Naive thymus-derived CD4-positive, alpha-beta T cell (primary cell): Measurements from ENCODE around the gene NR6A1. TPM values are rescaled to one million over a fixed set of nuclear protein-coding genes. Genes with fewer than 3 reads are reported as not detected.

ENCODE experiments used
- ATAC-seq: fragments of 150-1000 bp; cut with Tn5 transposase; 2 replicates; pipeline ENCODE4 v1.10.0; 2021; ENCODE audit warnings: mild to moderate bottlenecking, moderate library complexity
- CTCF ChIA-PET: fragments of 350-600 bp; sonication (Branson Sonifier 250); formaldehyde crosslinking; loops from one replicate; lab custom pipeline; 2021; ENCODE audit warnings: antibody characterized with exemption; lab: Charles Lee
- POLR2A ChIA-PET: fragments of 350-600 bp; sonication (Branson Sonifier 250); formaldehyde crosslinking; loops from one replicate; lab custom pipeline; 2021; ENCODE audit warnings: antibody characterized with exemption, inconsistent platforms; lab: Charles Lee
- DNase-seq, 9 donors: peaks; one replicate each; pipeline versions ENCODE4 v3.0.0 to v3.0.0-alpha.2; 2020 to 2022; ENCODE audit warnings: mixed read lengths in 1 of 9
- H3K27ac ChIP-seq: one replicate; pipeline ENCODE4 v1.7.0; 2013; ENCODE audit warnings: mild to moderate bottlenecking, low read depth, low read length, moderate library complexity
- H3K27me3 ChIP-seq, 2 donors: one replicate each; pipeline ENCODE4 v1.7.0; 2013; ENCODE audit warnings: low read length in 2 of 2, mild to moderate bottlenecking in 2 of 2, moderate library complexity in 2 of 2; ENCODE audit not compliant: control insufficient read depth in 2 of 2, insufficient read depth in 2 of 2
- H3K36me3 ChIP-seq, 3 experiments: 1 replicate in 2 of 3; 2 replicates in 1 of 3; pipeline ENCODE4 v1.7.0; 2013; ENCODE audit warnings: low read length in 3 of 3, mild to moderate bottlenecking in 3 of 3, moderate library complexity in 1 of 3; ENCODE audit not compliant: insufficient read depth in 3 of 3, control insufficient read depth in 2 of 3
- H3K4me1 ChIP-seq, 2 donors: one replicate each; pipeline ENCODE4 v1.7.0; 2013; ENCODE audit warnings: low read length in 2 of 2, mild to moderate bottlenecking in 2 of 2, moderate library complexity in 1 of 2; ENCODE audit not compliant: control insufficient read depth in 2 of 2, insufficient read depth in 2 of 2
- H3K4me3 ChIP-seq: 2 replicates; pipeline ENCODE4 v1.7.0; 2013; ENCODE audit warnings: mild to moderate bottlenecking, low read length
- H3K9me3 ChIP-seq, 3 experiments: 1 replicate in 2 of 3; 2 replicates in 1 of 3; pipeline ENCODE4 v1.7.0; 2013; ENCODE audit warnings: low read length in 3 of 3; ENCODE audit not compliant: control insufficient read depth in 2 of 3
- H3K27ac Mint-ChIP-seq, 9 donors: one replicate each; pipeline ENCODE4 v1.8.0; 2020 to 2022; ENCODE audit warnings: mixed read lengths in 9 of 9, mild to moderate bottlenecking in 8 of 9, moderate library complexity in 5 of 9, inconsistent platforms in 2 of 9
- H3K27me3 Mint-ChIP-seq, 5 donors: one replicate each; pipeline ENCODE4 v1.8.0; 2021 to 2022; ENCODE audit warnings: mixed read lengths in 5 of 5, mild to moderate bottlenecking in 1 of 5
- H3K36me3 Mint-ChIP-seq, 5 donors: one replicate each; pipeline ENCODE4 v1.8.0; 2020 to 2022; ENCODE audit warnings: mixed read lengths in 5 of 5, mild to moderate bottlenecking in 3 of 5, inconsistent platforms in 1 of 5
- H3K4me1 Mint-ChIP-seq, 7 donors: one replicate each; pipeline ENCODE4 v1.8.0; 2020 to 2022; ENCODE audit warnings: mixed read lengths in 7 of 7, mild to moderate bottlenecking in 3 of 7, inconsistent platforms in 1 of 7
- H3K4me3 Mint-ChIP-seq, 10 donors: one replicate each; pipeline ENCODE4 v1.8.0; 2020 to 2022; ENCODE audit warnings: mild to moderate bottlenecking in 10 of 10, mixed read lengths in 10 of 10, moderate library complexity in 6 of 10, inconsistent platforms in 2 of 10
- H3K9me3 Mint-ChIP-seq, 11 donors: one replicate each; pipeline ENCODE4 v1.8.0; 2020 to 2022; ENCODE audit warnings: mixed read lengths in 11 of 11, mild to moderate bottlenecking in 4 of 11, inconsistent platforms in 1 of 11, moderate library complexity in 1 of 11
- intact Hi-C, 2 donors: fragments of 100-400 bp; cut with micrococcal nuclease; formaldehyde crosslinking; loops; one replicate each; pipeline ENCODE4 v1.15.1; 2023
- polyA plus RNA-seq, 2 donors: library from polyadenylated mRNA; unstranded; fragments of 300-500 nt; fragmentation: Illumina TruSeq; gene quantifications; one replicate each; pipeline ENCODE4 v1.2.3, GENCODE V29; 2021
- total RNA-seq, 6 experiments: library from RNA in 5 of 6; stranded (reverse) in 5 of 6; gene quantifications; 1 replicate in 5 of 6; 2 replicates in 1 of 6; pipeline ENCODE4 v1.2.3 and lab custom pipeline; 2021 to 2026

The NR6A1 gene
- total and polyA plus RNA-seq, 7 experiments from 2014 or later, result 0.21 to 0.78 (median 0.51) TPM; not detected in 4

DNA sequence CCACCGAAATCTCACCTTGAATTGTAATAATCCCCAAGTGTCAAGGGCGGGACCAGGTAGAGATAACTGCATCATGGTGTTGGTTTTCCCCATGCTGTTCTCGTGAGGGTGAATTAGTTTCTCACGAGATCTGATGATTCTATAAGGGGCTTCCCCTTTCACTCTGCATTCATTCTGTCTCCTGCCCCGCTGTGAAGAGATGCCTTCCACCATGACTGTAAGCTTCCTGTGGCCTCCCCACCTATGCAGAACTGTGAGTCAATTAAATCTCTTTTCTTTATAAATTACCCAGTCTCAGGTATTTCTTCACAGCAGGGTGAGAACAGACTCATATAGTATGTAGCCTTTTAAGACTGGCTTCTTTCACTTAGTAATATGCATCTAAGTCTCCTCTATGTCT lies 135.8 kb downstream of the NR6A1 start:
- no peak for ATAC-seq

DNA sequence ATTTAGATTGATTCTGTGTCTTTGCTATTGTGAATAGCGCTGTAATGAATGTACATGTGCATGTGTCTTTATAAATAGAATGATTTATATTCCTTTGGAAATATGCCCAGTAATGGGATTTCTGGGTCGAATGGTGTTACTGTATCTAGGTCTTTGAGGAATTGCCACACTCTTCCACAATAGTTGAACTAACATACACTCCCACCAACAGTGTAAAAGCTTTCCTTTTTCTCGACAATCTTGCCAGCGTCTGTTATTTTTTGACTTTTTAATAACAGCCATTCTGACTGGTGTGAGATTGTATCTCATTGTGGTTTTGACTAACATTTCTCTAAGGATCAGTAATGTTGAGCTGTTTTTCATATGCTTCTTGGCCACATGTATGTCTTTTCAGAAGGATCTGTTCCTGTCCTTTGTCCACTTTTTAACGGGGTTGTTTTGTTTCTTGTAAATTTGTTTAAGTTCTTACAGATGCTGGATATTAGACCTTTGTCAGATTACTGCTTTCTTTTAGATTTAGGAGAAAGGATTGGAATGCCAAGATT lies 139.0 kb downstream of the NR6A1 start:
- Histone ChIP-seq H3K27ac (no peak overlapping the region), H3K9me3 (no peaks in the 10 kb centered on the region), H3K27me3 (no peaks in the 10 kb centered on the region), H3K4me3 (no peak overlapping the region), H3K4me1 (no peaks in the 10 kb centered on the region), H3K36me3 (no peaks in the 10 kb centered on the region)
- Mint-ChIP-seq H3K36me3 (no peaks in the 10 kb centered on the region), H3K27me3 (peaks cover 5 to 22% (median 8%) of the 10 kb centered on the region in 5 donors), H3K27ac (no peak overlapping the region), H3K4me1 (peaks cover 0 to 3% (median 0%) of the 10 kb centered on the region in 7 donors), H3K4me3 (no peak overlapping the region), H3K9me3 (no peaks in the 10 kb centered on the region)
- ChIA-PET POLR2A (no interaction called here), CTCF (no interaction called here)
- DNase-seq, result no peak
- ATAC-seq, result no peak
- intact Hi-C loops, result no loop called here

More for the DNA sequence above, 135.8 kb downstream of the NR6A1 start:
- Mint-ChIP-seq H3K9me3 (no peaks in the 10 kb centered on the region), H3K4me3 (no peak overlapping the region), H3K27me3 (peaks cover 8 to 37% (median 11%) of the 10 kb centered on the region in 5 donors), H3K4me1 (peaks cover 0 to 5% (median 0%) of the 10 kb centered on the region in 7 donors), H3K36me3 (no peaks in the 10 kb centered on the region), H3K27ac (no peak overlapping the region)
- ChIA-PET POLR2A (interaction anchor here (0.9 kb wide), 1 partner anchor 18 kb away, joined by 3 read pairs; no protein-coding TSS in a partner anchor), CTCF (interaction anchor here (1.0 kb wide), 1 partner anchor 18 kb away, joined by 3 read pairs; no protein-coding TSS in a partner anchor)
- no peaks in the 10 kb centered on the region for H3K4me1 ChIP-seq
- no peaks in the 10 kb centered on the region for H3K9me3 ChIP-seq
- H3K27ac ChIP-seq, result no peak overlapping the region
- no peak overlapping the region for H3K4me3 ChIP-seq
- H3K36me3 ChIP-seq, result no peaks in the 10 kb centered on the region
- intact Hi-C loops, result no loop called here
- no peak for DNase-seq
- no peaks in the 10 kb centered on the region for H3K27me3 ChIP-seq

GRCh38 chr9:124631326-124631725 lies 139.8 kb downstream of the NR6A1 start:
- Mint-ChIP-seq H3K27ac (no peak overlapping the region), H3K9me3 (no peaks in the 10 kb centered on the region), H3K4me3 (no peak overlapping the region), H3K27me3 (peaks cover 0 to 15% (median 5%) of the 10 kb centered on the region in 5 donors), H3K36me3 (no peaks in the 10 kb centered on the region), H3K4me1 (peaks cover 0 to 2% (median 0%) of the 10 kb centered on the region in 7 donors)
- Histone ChIP-seq H3K36me3 (no peaks in the 10 kb centered on the region), H3K4me3 (no peak overlapping the region), H3K27ac (no peak overlapping the region), H3K4me1 (no peaks in the 10 kb centered on the region), H3K9me3 (no peaks in the 10 kb centered on the region), H3K27me3 (no peaks in the 10 kb centered on the region)
- ChIA-PET CTCF (interaction anchor here (0.9 kb wide), 1 partner anchor 80 kb away, joined by 3 read pairs; no protein-coding TSS in a partner anchor), POLR2A (no interaction called here)
- no peak for DNase-seq
- no peak for ATAC-seq
- intact Hi-C loops, result no loop called here

- H3K9me3 Mint-ChIP-seq, result no peaks in the 10 kb centered on the region
- no peak overlapping the region for H3K4me3 Mint-ChIP-seq
- intact Hi-C loops, result no loop called here
- Histone ChIP-seq H3K27ac (no peak overlapping the region), H3K4me1 (no peaks in the 10 kb centered on the region), H3K36me3 (no peaks in the 10 kb centered on the region), H3K4me3 (no peak overlapping the region), H3K9me3 (no peaks in the 10 kb centered on the region), H3K27me3 (no peaks in the 10 kb centered on the region)
- H3K27me3 Mint-ChIP-seq, result peaks cover 0 to 20% (median 4%) of the 10 kb centered on the region in 5 donors
- no peak overlapping the region for H3K27ac Mint-ChIP-seq
- ChIA-PET CTCF (interaction anchor here (1.5 kb wide), 1 partner anchor 13 kb away, joined by 5 read pairs; no protein-coding TSS in a partner anchor), POLR2A (no interaction called here)
- DNase-seq (no peak), ATAC-seq (no peak)
- H3K36me3 Mint-ChIP-seq, result no peaks in the 10 kb centered on the region
- H3K4me1 Mint-ChIP-seq, result peaks cover 0 to 3% (median 0%) of the 10 kb centered on the region in 7 donors
These were observed 141.5 kb downstream of the NR6A1 start for GRCh38 chr9:124629600-124629999.

DNA sequence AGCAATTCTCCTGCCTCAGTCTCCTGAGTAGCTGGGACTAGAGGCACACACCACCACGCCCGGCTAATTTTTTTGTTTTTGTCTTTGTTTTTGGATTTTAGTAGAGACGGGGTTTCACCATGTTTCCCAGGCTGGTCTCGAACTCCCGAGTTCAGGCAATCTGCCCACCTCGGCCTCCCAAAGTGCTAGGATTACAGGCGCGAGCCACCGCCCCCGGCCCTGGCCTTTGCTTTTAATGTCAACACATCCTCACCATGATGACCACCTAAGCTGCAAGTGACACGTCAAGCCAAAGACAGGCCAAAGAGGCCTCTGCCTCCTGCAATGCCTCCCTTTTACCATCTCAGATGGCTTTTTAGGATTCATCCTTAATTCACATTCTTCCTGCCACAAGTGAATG lies 142.4 kb downstream of the NR6A1 start:
- no peak overlapping the region for H3K4me3 Mint-ChIP-seq
- H3K4me1 Mint-ChIP-seq, result peaks cover 0 to 3% (median 0%) of the 10 kb centered on the region in 7 donors

DNA sequence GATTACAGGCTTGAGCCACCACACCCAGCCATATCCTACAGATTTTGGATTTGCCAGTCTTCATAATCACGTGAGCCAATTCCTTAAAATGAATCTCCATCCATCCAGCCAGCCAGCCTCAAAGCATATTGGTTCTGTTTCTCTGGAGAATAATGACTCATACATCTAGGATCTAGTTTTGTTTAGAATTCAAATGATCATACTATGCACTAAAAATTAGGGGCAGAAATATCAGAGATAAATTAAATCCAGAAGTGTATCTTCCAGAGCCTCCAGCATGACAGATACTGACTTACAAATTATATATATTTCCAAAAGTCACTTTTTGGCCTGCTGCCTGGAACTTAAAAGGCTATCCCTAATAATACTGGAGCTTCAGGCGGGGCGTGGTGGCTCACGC lies 144.8 kb downstream of the NR6A1 start:
- no peak overlapping the region for H3K27ac Mint-ChIP-seq
- intact Hi-C loops, result no loop called here

More for the DNA sequence above, 142.4 kb downstream of the NR6A1 start:
- Mint-ChIP-seq H3K9me3 (no peaks in the 10 kb centered on the region), H3K27me3 (peaks cover 0 to 27% (median 0%) of the 10 kb centered on the region in 5 donors), H3K27ac (no peak overlapping the region), H3K36me3 (no peaks in the 10 kb centered on the region)
- DNase-seq (no peak), ATAC-seq (no peak)
- Histone ChIP-seq H3K27me3 (no peaks in the 10 kb centered on the region), H3K9me3 (no peaks in the 10 kb centered on the region), H3K27ac (no peak overlapping the region), H3K36me3 (no peaks in the 10 kb centered on the region), H3K4me3 (no peak overlapping the region), H3K4me1 (no peaks in the 10 kb centered on the region)
- intact Hi-C loops, result no loop called here
- POLR2A ChIA-PET, result no interaction called here
- CTCF ChIA-PET, result no interaction called here

DNA sequence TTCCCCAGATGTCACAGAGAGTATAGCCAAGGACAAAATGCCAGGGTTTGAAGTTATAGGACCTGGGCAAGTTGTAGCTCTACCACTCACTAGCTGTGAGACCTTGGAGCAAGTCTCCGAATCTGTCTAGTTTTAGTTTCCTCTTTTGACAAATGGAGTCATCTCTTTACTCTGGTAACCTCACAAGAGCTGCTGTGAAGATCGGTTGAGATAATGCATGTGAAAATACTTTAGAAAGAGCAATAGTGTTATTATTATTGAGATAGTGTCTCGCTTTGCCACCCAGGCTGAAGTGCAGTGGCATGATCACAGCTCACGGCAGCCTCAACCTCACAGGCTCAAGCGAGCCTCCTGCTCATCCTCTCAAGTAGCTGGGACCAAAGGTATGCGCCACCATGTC lies 146.0 kb downstream of the NR6A1 start:
- CTCF ChIA-PET, result interaction anchor here (1.3 kb wide), 1 partner anchor 87 kb away, joined by 6 read pairs; no protein-coding TSS in a partner anchor
- intact Hi-C loops, result no loop called here
- H3K4me1 ChIP-seq, result no peaks in the 10 kb centered on the region
- ATAC-seq (peak; percentile 57), DNase-seq (no peak)
- peaks cover 0 to 12% (median 0%) of the 10 kb centered on the region in 7 donors for H3K4me1 Mint-ChIP-seq
- no peaks in the 10 kb centered on the region for H3K27me3 ChIP-seq
- POLR2A ChIA-PET, result no interaction called here
- H3K27me3 Mint-ChIP-seq, result peaks cover 0 to 26% (median 0%) of the 10 kb centered on the region in 5 donors
- no peak overlapping the region for H3K27ac ChIP-seq
- no peaks in the 10 kb centered on the region for H3K36me3 ChIP-seq
- no peaks in the 10 kb centered on the region for H3K9me3 ChIP-seq
- H3K4me3 ChIP-seq, result no peak overlapping the region
- H3K36me3 Mint-ChIP-seq, result no peaks in the 10 kb centered on the region
- no peak overlapping the region for H3K4me3 Mint-ChIP-seq
- peaks cover 0 to 2% (median 0%) of the 10 kb centered on the region in 11 donors for H3K9me3 Mint-ChIP-seq
- H3K27ac Mint-ChIP-seq, result no peak overlapping the region

More for the DNA sequence above, 144.8 kb downstream of the NR6A1 start:
- Mint-ChIP-seq H3K36me3 (no peaks in the 10 kb centered on the region), H3K27me3 (peaks cover 0 to 23% (median 0%) of the 10 kb centered on the region in 5 donors), H3K4me1 (peaks cover 0 to 8% (median 0%) of the 10 kb centered on the region in 7 donors), H3K4me3 (no peak overlapping the region), H3K9me3 (peaks cover 0 to 2% (median 0%) of the 10 kb centered on the region in 11 donors)
- ChIA-PET CTCF (no interaction called here), POLR2A (no interaction called here)
- Histone ChIP-seq H3K4me1 (no peaks in the 10 kb centered on the region), H3K27me3 (no peaks in the 10 kb centered on the region), H3K4me3 (no peak overlapping the region), H3K36me3 (no peaks in the 10 kb centered on the region), H3K27ac (no peak overlapping the region), H3K9me3 (no peaks in the 10 kb centered on the region)
- no peak for DNase-seq
- ATAC-seq, result no peak
